Measurements from ENCODE around the gene DHRS13. TPM values are rescaled to one million over a fixed set of nuclear protein-coding genes. Genes with fewer than 3 reads are reported as not detected.
"Not testable (repeated sequence)": the region's sequence is repeated elsewhere in the genome, so short reads cannot be mapped to it uniquely, and the experiment has no call there.

The DHRS13 gene
- polyA plus RNA-seq, 1 donor, result 12.7 TPM

DNA sequence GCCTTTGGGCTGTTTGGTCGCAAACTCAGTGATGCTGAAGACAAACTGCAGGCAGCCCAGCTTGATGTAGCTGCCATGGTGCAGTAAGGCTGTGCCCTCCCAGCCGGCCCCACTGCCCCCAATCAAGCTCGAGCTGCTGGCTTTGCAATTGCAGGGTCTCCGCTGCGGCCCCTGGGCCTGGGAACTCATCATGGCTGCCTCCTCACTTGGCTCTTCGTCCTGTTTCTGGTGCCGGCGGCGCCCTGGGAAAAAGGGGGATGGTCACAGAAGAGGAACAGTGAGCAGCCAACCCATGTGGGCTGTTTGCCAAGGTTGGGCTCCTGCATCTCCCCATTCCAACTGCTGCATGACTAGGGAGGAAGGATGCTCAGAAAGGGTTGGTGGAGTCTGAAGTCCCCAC, 3.4 kb upstream of the DHRS13 start:
- no peak for DNase-seq

- no peak for DNase-seq
Measured at GRCh38 chr17:28904800-28905199, 1.9 kb upstream of the DHRS13 start.

- DNase-seq, result not testable (repeated sequence)
Measured at GRCh38 chr17:28903546-28903841, 615 bp upstream of the DHRS13 start.

DNA sequence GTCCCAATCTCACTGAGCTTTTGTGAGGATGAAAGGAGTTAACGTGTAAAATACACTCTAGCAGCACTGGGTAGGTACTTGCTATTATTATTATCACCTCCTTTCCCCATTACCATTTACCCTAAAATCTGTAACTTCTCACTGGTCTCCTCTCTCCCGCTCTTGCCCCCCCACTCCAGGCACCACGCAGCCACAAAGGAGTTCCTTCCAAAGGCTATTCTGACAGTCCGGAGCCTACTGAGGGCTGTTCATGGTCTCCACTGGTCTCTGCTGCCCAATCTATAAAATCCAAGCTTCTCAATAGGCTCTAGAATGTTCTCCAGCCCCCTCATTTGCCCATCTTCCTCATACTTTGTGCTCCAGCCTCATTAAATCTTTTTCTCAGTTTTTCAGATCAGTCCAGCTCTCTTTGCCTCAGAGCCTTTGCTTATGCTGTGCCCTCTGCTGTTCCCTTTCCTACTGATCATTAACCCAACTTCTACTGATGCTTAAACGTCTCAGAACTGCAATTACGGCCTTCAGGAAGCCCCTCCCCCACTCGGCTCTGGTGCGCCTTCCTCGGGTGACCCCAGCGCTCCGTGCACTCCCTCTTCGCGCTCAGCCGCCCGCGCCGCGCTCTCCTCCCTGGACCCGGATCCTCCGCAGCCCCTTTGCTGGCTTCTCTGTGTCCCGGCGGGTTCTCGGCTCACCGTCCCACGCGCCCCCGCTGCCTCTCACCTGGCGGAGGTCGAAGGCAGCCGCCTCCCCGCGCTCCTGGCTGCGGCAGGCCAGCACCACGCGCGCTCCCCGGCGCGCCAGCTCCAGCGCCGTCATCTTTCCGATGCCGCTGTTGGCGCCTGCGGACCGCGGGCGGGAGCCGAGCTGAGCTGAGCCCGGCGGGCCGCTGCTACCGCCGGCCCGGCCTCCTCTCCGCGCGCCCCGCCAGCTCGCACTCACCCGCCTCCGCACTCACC, 737 bp downstream of the DHRS13 start:
- peak; percentile 65 for DNase-seq

DNA sequence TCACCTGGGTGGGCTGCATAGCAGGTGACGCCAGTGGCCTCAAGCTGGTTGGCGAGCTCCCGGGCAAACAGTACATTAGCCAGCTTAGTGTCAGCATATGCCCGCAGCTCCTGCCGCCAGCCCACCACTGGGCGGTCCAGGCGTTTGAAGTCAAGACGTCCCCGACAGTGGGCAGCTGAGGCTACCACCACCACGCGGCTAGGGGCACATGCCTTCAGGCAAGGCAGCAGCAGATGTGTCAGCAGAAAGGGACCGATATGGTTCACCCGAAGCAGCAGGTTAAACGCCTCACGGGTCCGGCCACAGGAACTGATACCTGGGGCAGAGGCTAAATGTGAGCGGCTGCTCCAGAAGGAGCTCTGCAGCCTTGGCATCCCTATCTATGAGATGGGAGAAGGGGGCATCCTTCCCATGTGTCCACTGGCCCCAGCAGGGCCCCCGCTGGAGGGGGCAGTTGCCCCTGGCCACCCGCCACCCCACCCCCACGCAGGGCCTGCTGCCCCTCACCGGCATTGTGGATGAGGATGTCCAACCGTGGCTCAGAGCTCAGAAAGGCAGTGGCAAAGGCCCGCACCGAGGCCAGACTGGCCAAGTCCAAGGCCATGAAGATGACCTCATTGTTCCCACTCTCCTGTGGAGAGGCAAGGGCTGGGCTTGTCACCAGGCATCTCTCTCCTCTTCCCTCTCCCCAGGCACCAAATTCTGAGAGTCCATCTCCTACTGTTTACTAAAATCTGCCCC, 1.7 kb downstream of the DHRS13 start:
- no peak for DNase-seq

DNA sequence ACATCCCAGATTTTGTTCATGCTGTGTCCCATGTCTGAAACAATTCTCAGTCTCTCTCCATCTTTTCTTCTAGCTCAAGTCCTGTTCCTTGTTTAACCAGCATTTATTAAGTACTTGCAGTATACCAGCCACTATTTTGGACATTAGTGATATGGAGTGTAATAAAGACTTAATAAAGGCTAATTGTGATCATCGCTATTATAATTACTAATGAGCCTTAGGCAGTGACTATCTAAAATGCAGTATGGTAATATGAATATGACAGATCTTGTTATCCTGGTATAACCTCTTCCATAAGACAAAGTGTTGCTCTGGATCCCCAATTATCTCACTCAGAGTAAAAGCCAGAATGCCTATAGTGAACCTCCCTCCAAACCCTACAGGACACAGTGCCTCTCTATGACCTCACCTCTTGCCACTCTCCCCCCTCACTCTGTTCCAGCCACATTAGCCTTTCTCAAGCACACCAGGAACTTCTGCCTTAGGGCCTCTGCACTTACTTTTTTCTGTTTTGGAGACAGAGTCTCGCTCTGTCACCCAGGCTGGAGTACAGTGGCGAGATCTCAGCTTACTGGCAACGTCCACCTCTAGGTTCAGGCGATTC, 3.6 kb downstream of the DHRS13 start:
- DNase-seq, result no peak

GRCh38 chr17:28898527-28898955, 4.3 kb downstream of the DHRS13 start:
- no peak for DNase-seq

DNA sequence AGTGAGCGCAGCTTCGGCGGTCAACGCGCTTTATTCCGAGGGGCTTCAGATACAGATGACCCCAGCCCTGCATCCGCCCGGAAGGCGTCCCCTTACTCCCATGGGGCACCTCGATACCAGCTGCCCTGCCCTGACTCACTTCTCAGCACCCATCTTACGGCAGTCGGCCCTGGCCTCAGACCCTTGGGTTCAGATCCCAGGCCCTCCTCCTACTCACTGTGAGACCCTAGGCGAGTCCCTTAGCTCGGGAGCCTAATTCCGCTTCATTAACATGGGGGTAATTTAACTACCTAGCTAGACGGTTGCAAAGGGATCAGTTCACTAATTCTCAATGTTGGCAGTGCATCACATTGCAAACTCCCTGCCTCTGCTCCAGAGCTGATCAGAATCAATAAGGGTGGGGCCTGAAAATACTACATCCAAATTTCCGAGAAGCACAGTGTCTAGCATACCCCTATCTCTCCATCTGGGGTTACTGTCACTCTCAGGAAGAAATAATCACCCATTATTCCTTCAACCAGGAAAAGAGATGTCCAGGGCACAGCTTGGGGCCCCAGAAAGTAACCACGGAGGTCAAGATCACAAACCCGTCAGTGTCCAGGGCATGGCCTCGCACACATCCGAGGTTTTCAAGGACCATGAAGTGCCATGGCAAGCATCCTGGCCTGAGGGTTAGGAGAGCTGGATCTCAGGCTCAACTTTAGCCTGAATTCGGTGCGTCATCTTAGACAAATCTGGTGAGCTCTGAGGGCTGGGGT, 4.9 kb downstream of the DHRS13 start:
- DNase-seq, result no peak

DNA sequence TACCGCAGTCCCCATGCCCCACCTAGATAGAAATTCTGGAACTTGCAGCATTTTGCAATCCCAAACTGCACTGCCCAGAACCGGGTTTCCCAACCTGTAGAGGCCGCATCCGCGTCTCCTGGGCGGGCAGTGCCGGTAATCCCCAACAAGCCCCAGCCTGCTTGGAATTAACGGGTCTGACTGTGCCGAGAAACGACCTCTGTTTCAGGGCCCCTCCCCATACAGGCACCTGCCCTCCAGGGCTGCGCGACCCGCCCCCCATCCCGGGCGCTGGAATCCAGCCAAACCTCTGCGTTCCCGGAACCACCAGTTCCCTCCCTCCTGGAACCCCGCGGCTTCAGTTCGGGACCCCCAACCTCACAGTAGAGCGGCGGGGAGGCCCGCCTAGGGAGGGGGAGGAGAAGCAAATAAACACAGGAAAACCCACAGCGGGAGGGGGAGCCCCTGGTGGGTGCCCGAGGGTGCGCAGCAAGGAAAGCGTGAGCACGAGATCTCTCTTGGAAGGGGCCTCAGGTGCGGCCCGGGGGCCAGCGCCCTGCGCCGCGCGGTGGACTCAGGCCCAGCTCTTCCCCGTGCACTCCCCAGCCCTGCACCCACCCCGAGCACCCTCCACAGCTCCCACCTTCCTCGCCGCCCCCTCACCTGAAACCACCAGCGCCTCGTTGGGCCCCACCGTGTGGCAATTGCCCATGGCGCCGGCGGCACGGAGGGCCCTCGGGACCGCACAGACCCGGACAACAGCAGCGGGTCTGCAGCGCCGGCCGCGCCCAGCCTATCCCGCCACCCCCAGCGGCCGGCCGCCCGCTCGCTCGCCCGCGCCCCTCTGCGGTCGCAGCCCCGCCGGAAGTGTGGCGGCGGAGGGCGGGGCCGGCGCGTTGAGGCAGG, 5.8 kb downstream of the DHRS13 start, which contains the start of gene FLOT2:
Gene FLOT2 (minus strand): TSS at position 850 of the 885 bp plus-strand sequence. CDS start 159 bp downstream, at position 691.
- DNase-seq, result peak; percentile 60

DNA sequence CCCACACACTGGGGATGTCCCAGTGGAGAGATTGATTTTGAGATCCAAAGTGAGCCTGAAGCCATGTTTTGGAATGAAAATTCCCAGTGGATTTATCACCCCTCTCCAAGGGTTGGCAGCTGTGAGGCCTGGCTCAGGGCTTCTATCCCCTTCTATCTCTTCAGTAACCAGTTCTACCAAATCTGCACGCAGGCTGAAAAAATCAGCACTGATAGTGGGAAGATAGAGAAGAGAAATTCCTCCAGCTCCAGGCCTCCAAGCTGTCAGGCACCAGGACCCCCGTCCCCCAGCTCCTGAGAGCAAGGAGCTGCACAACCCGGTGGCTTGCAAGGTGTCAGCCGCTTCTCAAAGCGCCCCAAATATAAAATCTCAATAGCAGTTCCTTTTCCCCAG, 6.4 kb downstream of the DHRS13 start:
- no peak for DNase-seq

DNA sequence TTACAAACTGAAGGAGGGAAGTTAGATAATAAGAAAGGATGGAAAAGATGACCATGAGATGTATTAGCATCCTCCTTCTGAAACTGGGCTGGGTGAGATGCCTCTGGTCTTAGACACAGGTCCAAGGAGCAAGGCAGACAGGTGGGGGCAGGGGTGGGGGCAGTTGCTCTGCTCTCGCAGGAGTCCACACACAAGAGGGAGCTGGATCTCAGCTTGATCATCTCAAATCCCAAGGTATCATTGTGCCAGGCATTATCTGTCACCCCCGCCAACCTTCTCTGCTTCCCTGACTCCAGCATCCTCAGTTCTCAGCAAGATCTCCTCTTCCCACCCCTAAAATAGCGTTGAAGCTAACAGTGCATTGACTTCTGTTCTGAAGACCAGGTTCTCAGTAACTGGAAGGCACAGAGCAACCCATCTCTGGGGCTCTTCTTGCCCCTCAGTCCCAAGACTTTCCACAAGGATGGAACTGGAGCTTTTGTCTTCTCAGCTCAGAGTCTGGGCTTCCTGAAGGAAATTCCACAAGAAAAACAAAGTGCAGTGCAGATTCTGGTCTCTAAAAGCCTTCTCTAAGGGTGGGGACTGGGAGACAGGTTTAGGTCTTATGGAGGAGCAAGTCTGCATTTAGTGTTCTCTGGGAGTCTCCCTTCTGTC, 7.0 kb downstream of the DHRS13 start:
- no peak for DNase-seq

DNA sequence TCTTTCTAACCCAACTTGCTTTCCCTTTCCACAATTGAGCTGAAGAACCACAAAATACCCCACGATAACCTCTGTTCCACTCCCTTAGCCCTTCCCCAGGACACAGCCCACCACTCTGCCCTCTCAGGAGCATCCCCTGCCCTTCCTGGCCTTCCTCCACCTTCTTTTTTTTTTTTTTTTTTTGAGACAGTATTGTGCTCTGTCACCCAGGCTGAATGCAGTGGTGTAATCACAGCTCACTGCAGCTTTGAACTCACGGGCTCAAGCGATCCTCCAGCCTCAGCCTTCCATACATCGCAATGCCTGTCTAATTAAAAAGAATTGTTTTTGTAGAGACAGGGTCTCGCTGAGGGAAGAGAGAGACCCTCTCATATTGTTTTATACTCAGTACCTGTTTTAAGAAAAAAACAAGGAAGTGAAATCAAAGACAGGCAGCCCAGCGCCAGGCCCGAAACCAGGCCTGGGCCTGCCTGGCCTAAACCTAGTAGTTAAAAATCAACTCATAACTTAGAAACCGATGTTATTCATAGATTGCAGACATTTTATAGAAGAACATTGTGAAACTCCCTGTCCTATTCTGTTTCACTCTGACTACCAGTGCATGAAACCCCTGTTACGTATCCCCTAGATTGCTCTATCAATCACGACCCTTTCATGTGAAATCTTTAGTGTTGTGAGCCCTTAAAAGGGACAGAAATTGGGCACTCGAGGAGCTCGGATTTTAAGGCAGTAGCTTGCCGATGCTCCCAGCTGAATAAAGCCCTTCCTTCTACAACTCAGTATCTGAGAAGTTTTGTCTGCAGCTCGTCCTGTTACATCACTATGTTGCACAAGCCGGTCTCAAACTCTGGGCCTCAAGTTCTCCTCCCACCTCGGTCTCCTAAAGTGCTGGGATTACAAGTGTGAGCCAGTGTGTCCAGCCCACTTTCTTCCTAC, 9.4 kb downstream of the DHRS13 start:
- not testable (repeated sequence) for DNase-seq

GRCh38 chr17:28892024-28892423, 10.9 kb downstream of the DHRS13 start:
- no peak for DNase-seq

- no peak for DNase-seq
Measured at GRCh38 chr17:28891201-28891600, 11.7 kb downstream of the DHRS13 start.

GRCh38 chr17:28889996-28890395, 12.9 kb downstream of the DHRS13 start:
- DNase-seq, result no peak

GRCh38 chr17:28888832-28889231, 14.0 kb downstream of the DHRS13 start:
- no peak for DNase-seq

DNA sequence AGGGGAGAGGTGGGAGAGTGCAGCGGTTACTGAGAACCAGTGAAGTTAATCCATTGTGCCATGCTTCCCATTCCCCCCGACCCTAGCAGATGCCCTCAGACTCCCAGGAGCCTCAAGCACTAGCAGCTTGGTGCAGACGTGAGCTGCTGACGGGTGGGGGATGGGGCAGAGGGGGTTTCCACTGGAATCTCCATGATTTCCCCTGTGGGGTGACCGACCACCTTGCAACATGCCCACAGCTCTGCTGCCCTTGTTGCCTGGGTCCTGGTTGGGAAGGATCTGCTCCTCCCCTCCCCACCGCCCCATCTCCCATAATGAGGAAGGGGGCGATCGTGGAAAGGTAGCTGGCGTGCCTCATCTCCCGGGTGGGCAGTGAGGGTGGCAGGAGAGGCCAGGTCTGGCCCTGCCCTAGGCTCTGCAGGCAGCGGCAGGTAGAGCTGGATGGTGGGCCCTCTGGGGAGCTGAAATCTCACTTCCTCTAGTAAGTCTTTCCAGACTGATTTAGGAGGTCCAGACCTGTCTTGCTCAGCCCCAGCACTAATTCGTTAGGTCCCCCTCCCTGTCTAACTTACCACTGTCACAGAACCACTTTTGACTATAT, 14.9 kb downstream of the DHRS13 start:
- DNase-seq, result no peak

GRCh38 chr17:28885951-28886350, 16.9 kb downstream of the DHRS13 start:
- DNase-seq, result no peak

DNA sequence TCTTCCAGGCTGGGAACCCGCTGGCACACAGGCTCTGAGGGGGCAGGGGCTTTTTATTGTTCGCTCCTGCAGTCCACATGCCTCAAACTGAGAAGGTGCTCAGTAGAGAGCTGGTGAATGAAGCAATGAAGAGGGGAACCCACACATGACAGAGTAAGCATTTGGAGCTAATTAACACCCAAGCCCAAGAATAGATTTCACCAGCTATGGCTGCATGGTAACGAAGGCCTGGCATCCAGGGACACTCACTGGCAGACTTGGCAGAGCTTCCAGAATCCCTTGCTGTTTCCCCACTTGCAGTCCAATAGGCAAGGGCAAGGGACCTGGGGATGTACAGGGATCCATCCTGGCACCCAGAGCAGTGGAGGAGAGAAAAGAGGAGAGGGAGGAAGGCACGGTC, 17.5 kb downstream of the DHRS13 start:
- no peak for DNase-seq
